ENCODE data around the gene MYO16.

GRCh38 chr13:108921238-108921637 is 291.8 kb downstream of the MYO16 start:
- no peak for TF ChIP-seq CTCF (IDR thresholded peaks at IDR 0.05)
- no peak for TF ChIP-seq POLR2A (IDR thresholded peaks at IDR 0.05)
- TF ChIP-seq POLR2AphosphoS5 (IDR thresholded peaks at IDR 0.05): no peak

Measured in breast epithelium (tissue), 3 donors.